ENCODE results near the gene SYNDIG1.

SYNDIG1 gene

GRCh38 chr20:24449026-24449720 lies 20.3 kb upstream of the SYNDIG1 start:
- no peak for DNase-seq

- no peak for DNase-seq
Observed at GRCh38 chr20:24450177-24450576, 19.3 kb upstream of the SYNDIG1 start.

GRCh38 chr20:24450624-24451376 lies 18.6 kb upstream of the SYNDIG1 start:
- DNase-seq, result no peak

- no peak for DNase-seq
Observed at GRCh38 chr20:24451428-24451827, 18.0 kb upstream of the SYNDIG1 start.

- DNase-seq, result no peak
Observed at GRCh38 chr20:24452016-24452415, 17.4 kb upstream of the SYNDIG1 start.

GRCh38 chr20:24452498-24453127 lies 16.8 kb upstream of the SYNDIG1 start:
- DNase-seq, result no peak

- no peak for DNase-seq
Observed at GRCh38 chr20:24453869-24454268, 15.6 kb upstream of the SYNDIG1 start.

GRCh38 chr20:24455081-24455480 lies 14.3 kb upstream of the SYNDIG1 start:
- DNase-seq, result no peak

GRCh38 chr20:24456398-24456781 lies 13.0 kb upstream of the SYNDIG1 start:
- DNase-seq, result no peak

- no peak for DNase-seq
Observed at GRCh38 chr20:24458436-24458835, 11.0 kb upstream of the SYNDIG1 start.

GRCh38 chr20:24459733-24460132 lies 9.7 kb upstream of the SYNDIG1 start:
- DNase-seq, result no peak

- DNase-seq, result no peak
Observed at GRCh38 chr20:24460712-24461111, 8.7 kb upstream of the SYNDIG1 start.

GRCh38 chr20:24461848-24462247 lies 7.6 kb upstream of the SYNDIG1 start:
- DNase-seq, result no peak

- no peak for DNase-seq
Observed at GRCh38 chr20:24462460-24463010, 6.9 kb upstream of the SYNDIG1 start.

- no peak for DNase-seq
Observed at GRCh38 chr20:24465159-24465558, 4.3 kb upstream of the SYNDIG1 start.

- DNase-seq, result no peak
Observed at GRCh38 chr20:24465730-24466129, 3.7 kb upstream of the SYNDIG1 start.

GRCh38 chr20:24468401-24469115 lies 871 bp upstream of the SYNDIG1 start:
- DNase-seq, result no peak

- no peak for DNase-seq
Observed at GRCh38 chr20:24469894-24470745, 691 bp downstream of the SYNDIG1 start.

GRCh38 chr20:24470746-24471582 lies 1.5 kb downstream of the SYNDIG1 start:
- no peak for DNase-seq

GRCh38 chr20:24472426-24472825 lies 3.0 kb downstream of the SYNDIG1 start:
- DNase-seq, result no peak

All from activated gamma-delta T cell treated with Interleukin-2 at 50 U/mL for 16 hours (primary cell).